Non-pigmented ciliary epithelial cell (primary cell): ENCODE results near the gene ETNK1.
"Not testable (repeated sequence)": the region's sequence is repeated elsewhere in the genome, so short reads cannot be mapped to it uniquely, and the experiment has no call there.

Source experiments
- DNase-seq: peaks from one replicate; pipeline ENCODE4 v3.0.0-alpha.2; 2010; ENCODE audit warnings: low read depth

ETNK1 gene

DNA sequence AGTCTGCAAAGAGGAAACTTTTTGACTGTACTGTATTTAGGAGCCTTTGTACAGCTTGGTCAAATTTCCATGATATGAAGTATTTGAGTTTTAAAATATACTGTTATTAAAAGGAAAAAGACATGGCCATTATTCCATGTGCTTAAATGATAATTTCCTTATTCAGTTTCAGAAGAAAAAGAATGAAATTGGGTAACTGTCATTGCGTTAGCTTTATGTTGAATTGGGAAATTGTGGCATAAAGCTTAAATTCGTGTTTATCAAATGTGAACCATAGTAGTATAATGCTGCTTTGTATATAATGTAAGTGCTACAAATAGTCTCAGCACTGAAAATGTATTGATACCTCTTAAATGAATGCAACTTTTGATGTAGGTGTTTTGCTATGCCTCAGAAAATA, 64.9 kb downstream of the ETNK1 start:
- no peak for DNase-seq

DNA sequence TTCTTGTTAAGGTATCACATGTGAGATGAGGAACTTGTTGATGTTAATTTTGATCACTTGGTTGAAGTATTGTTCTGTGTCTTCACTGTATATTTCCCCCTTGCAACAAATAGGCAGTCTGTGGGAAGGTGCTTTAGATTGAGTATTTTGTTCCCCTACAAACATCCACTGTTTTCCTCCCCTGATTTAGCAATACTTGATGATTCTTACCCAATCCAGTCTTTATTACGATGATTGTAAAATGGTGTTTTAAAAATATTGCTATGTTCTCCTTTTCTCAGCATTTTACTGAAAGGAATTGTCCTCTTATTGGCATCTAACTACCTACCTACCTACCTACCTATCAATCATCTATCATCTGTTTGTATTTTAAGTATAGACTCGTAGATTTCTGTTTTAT, 66.3 kb downstream of the ETNK1 start:
- DNase-seq: no peak

DNA sequence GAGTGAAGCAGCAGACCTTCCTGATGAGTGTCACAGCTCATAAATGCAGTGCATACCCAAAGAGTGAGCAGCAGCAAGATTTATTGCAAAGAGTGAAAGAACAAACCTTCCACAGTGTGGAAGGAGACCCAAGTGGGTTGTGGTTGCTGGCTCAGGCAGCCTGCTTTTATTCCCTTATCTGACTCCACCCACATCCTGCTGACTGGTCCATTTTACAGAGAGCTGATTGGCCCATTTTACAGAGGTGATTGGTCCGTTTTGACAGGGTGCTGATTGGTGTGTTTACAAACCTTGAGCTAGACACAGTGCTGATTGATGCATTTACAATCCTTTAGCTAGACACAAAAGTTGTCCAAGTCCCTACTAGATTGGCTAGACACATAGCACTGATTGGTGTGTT, 67.5 kb downstream of the ETNK1 start:
- DNase-seq: not testable (repeated sequence)

DNA sequence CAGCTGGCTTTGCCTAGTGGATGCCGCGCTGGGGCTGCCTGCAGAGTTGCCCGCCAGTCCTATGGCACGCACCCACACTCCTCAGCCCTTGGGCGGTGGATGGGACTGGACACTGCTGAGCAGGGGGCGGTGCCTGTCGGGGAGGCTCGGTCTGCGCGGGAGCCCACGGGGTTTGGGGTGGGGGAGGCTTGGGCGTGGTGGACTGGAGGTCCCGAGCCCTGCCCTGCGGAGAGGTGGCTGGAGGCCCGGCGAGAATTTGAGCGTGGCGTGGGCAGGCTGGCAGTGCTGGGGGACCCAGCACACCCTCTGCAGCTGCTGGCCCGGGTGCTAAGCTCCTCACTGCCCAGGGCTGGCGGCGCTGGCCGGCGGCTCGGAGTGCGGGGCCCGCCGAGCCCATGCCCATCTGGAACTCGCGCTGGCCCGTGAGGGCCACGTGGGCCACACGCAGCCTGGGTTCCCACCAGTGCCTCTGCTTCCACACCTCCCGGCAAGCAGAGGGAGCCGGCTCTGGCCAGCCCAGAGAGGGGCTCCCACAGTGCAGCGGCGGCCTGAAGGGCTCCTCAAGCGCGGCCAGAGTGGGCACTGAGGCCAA, 68.1 kb downstream of the ETNK1 start:
- DNase-seq: no peak

DNA sequence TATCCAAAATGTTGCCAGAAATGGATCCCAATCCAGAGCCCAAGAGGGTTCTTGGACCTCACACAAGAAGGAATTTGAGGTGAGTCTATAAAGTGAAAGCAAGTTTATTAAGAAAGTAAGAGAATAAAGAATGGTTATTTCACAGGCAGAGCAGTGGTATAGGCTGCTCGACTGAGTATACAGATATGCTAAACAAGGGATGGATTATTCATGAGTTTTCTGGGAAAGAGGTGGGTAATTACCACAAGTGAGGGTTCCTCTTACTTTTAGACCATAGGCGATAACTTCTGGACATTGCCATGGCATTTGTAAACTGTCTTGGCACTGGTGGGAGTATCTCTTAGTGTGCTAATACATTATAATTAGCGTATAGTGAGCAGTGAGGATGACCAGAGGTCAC, 73.6 kb downstream of the ETNK1 start:
- no peak for DNase-seq

DNA sequence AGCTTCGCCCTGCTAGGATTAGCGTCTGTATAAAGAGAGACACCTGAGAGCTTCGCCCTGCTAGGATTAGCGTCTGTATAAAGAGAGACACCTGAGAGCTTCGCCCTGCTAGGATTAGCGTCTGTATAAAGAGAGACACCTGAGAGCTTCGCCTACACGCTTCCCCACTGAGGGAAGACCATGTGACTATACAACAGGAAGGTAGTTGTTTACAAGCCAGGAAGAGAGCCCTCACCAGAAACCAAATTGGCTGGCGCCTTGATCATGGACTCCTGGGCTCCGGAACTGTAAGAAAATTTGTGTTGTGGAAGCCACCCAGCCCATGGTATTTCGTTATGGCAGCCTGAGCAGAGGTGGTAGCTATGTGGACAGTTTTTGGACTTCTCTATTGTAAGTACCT, 74.7 kb downstream of the ETNK1 start:
- not testable (repeated sequence) for DNase-seq

DNA sequence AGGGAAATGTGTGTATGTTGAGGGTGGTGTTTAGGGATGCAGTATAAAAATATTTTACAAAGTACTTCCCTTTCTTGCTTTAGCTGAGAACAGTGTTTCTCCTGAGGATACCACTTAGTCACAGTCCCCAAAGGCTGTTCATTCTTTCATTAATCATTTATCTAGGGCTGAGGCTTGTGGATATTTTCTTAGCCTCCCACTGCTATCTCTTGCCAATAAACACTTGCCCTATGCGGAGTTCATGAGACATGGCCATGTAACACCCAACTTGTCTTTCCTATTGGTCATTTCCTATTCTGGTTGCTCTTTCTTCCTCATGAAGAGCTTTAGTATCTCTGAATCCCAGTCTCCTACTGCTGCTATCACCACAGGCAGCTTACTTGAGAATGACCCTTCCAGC, 75.1 kb downstream of the ETNK1 start:
- DNase-seq: peak; percentile 28

DNA sequence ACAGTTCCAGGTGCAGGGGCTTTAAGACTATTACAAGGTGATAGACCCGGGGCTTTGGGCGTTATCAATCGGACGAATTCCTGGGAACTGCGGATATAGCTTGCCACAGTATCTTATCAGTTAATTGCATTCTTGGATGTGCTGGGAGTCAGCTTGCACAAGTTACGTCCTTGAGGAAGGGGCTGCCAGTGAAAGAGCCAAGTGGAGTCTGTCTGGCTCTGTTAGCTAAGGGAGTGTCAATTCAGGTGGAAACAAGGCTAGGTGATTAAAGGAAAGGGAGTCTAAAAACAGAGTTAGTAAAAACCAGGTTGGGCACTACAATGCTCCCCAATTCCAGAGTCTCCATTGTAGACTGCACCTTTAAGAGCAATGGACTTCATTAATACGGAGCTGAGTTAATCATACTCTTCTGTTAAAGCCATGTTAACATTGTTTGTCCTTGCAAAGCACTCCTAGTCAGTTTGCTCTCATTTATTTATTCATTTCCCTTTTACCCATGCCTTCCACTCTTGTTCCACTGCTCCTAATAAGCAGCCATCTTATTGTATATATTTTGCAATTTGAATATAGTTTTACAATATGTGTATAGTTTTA, 76.3 kb downstream of the ETNK1 start:
- DNase-seq: not testable (repeated sequence)

DNA sequence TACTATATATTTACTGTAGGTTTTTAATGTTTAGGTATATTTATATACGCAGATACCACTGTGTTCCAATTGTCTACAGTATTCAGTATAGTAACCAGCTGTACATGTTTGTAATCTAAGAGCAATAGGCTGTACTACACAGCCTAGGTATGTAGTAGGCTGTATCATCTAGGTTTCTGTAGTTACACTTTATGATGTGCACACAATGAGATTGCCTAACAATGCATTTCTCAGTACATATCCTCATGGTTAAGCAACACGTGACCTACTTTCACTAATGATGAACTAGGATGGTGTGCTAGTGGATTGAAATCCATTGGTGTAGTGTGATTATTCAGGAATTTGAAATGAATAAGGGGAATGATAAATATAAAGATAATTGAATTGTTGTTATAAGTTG, 77.7 kb downstream of the ETNK1 start:
- no peak for DNase-seq

DNA sequence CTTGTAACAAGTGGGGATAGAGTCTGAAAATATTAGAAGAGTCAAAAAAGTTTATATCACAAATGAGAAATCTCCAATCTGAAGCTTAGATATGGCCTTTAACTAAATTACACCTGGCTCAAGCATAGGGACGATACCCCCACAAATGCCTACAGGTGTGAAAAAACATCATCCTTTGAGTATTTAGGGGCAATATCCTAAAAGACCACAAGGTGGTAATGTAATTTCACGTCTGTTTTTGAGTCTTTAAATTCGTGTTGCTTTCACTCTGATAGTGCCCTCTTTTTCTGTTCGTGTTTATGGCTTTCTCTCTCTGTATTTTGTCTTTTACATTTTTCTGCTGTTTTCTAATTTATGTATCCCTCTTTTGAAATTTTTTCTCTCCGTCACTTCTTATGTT, 84.3 kb downstream of the ETNK1 start:
- DNase-seq: no peak

DNA sequence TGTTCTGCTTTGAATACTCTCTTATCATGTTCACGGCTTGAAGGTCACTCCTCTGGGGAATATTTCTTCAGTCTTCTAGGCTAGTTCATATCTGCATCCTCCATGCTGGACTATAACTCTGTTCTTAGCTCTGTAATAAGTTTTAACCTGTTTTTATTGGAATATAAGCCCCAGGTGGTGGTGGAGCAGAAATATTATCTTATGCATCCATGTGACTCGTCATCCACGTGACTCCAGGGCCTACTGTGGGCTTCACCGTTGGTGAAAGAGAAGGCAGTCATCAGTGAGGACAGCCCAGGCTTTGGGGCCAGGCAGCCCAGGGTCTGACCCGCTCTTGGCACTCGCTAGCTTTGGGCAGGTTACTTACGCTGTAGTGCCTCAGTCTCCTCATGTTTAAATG, 87.1 kb downstream of the ETNK1 start:
- no peak for DNase-seq

DNA sequence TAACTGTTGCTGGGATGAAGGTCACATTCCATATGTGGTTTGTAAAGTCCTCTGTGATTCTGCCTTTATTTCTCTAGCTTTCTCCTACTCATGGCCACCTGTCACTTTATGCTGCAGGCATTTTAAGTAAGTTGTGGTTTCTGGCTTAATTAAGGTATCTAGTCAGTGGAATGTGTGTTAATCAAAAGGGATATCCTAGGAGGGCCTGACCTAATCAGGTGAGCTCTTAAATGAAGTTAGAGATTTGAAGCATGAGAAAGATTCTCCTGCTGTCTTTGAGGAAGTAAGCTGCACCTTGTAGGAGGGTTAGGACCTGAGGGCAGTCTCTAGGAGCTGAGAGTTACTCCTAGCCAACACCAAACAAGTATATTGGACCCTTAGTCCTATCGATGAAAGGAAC, 90.3 kb downstream of the ETNK1 start:
- no peak for DNase-seq

DNA sequence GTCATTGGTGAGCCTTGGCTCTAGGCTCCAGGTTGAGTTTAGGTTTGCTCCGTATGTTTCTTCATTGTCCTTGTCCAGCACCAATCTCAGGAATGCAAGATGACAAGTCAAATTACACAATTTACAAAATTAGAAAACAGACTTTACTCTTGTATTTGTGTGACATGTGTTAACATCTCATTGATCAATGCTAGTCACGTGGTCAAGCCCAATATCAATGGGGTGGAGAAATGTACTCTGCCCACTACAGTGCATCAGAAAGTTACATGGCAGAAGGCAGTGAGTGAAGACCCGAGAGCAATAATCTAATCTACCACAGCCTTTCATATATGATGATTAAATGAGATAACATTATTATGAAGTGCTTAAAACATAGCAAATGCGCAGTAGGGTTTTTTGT, 94.8 kb downstream of the ETNK1 start:
- no peak for DNase-seq

DNA sequence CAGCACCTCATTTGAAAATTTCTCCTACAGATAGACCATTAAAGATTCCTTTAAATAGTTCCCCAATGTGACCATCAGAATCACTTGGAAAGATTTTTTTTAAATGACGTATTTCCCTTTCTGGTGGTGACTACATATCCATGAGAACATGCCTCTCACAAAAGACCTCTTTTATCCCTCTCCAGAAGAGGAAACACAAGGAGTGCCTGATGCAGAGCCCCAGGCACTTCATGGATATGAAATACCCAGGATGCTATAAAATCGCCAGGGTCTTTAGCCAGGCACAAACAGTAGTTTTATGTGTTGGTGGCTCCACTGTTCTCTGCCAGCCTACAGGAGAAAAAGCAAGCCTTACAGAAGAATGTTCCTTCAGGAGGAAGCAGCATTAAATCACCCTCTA, 97.1 kb downstream of the ETNK1 start:
- DNase-seq: no peak

DNA sequence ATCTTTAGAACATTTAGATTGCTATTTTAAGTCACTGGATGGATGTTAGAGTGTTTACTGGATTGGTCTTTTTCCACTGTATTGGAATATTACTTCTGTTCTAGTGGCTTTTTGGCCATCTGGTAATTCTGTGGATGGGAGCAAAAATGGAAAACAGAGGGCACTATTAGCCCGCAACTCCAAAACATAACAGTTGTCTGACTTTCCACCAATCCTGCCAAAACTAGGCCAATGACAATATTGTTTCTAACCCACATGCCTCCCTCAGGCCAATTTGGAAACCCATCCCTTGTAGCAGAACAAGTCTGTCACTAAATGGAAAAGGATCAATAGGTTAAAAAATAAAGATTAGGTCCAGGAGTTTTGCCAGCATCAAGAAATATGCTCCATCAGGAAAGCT, 97.8 kb downstream of the ETNK1 start:
- no peak for DNase-seq

DNA sequence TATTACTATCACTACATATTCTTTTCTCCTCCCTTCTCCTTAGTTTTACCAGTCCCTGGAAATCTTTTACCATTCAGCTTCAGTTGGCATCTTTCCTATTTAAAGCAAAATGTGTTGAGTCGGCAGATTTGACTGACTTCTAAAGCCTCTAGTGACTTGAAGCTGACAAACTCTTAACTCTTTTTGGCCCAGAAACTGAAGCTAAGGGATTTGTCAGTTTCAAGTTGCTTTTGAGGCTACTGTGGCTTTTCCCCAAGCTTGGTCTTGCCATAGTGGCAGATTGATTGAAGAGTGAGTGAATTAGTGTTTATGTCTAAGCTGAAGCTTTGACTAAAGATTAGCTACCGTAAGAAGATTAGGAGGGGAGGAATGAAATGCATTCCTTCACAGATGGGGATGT, 104.0 kb downstream of the ETNK1 start:
- DNase-seq: no peak

DNA sequence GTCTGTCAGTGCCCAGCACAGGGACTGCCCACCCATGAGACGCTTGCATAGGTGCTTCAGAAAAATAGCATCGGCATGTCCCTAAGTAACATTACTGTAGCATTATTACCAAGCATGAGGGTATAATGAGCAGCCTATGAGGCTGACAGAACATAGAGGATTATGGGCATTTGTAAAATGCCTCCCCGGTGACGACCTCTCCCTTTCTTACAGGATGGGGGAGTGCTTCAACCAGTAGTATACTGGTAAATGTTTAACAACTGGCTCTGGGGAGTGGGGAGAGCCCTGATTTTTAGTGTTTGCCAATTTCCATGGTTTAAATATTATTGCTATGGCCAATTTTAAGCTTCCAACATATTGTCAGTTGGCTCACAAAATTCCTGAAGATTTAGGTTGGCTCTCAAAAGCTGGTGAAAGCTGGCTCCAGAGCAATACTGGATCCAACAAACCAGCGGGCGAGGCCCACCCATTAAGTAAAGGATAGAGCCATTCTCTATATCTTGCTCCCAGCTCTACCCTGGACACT, 104.5 kb downstream of the ETNK1 start:
- DNase-seq: no peak

DNA sequence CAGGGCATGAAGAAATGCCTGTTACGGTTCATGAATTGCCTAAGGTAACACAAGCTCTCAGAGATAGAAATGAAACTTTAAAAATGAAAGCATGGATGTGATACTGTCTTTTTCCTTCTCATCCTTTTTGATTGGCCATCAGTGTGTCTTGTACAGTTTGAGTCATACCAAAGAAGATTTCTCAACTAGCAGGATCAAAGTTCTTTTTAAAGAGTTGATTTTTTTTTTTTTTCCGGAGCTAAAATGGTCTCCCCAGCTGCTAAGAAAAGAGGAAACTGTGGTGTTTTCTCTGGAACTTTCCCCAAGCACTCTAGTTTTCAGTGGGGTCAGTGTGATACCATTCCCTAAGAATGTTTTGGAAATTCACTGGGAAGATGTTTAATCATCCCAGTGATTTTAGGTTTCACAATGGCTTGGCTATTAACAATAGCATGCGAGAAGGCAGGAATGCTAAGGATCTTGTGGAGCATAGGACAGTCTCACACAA, 105.0 kb downstream of the ETNK1 start:
- peak; percentile 15 for DNase-seq

DNA sequence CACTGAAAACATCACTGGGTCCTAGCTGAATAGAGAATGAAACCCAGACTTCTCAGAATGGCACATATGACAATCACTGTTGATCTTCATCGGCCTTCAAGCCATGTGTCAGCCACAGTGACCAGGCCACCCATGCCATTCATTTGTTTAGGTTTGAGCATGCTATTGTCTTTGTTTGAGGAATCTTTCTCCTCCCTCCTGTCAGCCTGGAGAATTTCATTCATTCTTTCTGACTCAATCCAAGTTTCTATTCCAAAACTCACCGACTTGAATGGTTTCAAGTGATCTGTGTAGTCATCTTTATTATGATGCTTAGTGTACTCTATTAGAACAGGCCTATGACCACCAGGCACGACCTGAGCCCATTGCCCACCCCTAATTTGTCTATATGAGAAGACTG, 106.3 kb downstream of the ETNK1 start:
- DNase-seq: no peak

DNA sequence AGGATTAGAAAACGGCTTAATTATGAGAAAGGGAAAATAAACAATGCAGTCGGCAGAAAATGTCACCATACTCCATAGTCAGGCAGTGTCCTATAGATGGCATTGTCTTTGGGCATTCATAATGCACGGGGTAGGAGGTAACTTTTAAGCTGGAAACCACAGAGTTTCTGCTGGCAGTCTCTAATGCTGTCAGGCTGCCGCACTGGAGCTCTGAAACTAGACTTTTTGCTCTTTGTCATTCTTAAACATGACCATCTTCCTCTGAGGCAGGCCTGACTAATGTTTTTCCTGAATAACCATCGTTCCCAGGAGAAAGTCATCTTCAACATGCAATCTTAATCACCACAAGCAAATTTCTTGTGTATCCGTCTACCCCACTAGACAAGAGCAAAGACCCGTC, 108.8 kb downstream of the ETNK1 start:
- DNase-seq: no peak

DNA sequence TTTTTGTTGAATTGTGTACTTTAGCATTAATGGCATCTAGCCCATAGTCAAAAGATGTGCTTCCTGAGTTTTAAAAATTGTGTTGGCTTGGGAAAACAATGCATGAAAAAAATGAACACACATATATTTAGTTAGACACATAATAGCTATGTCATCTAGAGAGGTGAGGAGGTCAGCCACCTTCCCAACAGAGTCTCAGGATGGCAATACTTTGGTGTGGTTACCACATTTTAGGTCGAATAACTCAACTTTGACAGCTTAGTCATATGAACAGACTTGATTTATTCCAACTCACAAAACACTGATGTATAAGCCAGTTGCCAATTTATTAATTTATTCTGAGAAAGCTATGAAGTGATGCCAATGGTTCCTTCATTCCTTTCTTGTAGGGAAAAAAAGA, 114.0 kb downstream of the ETNK1 start:
- no peak for DNase-seq
